Measurements from ENCODE around the gene IRF8.

Gene IRF8

DNA sequence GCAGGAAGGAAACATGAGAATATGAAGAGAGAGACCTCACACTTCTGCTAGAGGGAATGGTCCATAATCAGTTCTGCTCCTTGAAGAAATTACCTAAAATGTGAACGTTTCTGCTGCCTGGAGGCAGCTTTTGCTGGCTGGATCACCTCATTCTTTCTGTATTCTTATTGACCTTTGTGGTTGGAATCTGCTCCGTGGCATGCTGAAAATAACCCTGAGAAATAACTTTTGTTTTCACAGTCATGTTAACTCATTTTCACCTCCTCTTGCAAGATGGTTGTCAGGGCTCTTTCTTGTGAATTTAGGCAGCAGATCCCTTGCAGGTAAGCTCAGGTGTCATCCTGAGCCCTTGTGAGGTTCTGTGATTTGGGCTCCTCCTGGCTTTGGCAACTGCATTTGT lies 70.2 kb downstream of the IRF8 start:
- Histone ChIP-seq H3K9me3 (ENCODE audit: insufficient read depth, low read length, severe bottlenecking) (peaks cover 3% of the 10 kb centered on the region), H2AFZ (ENCODE audit: low read depth, low read length) (no peak overlapping the region), H3K4me3 (ENCODE audit: low read depth in 1 of 2, low read length in 2 of 2) (no peak overlapping the region), H3K27ac (ENCODE audit: low read length) (no peak overlapping the region), H4K20me1 (ENCODE audit: insufficient read depth, low read length) (no peaks in the 10 kb centered on the region; the same call in 1 of the 2 replicates), H3K9ac (ENCODE audit: low read depth, low read length) (no peak overlapping the region), H3K4me1 (ENCODE audit: insufficient read depth, low read length) (no peaks in the 10 kb centered on the region), H3K4me2 (ENCODE audit: insufficient read depth, low read length) (no peak overlapping the region), H3K36me3 (ENCODE audit: insufficient read depth, low read length) (no peaks in the 10 kb centered on the region), H3K27me3 (ENCODE audit: insufficient read depth, low read length, poor library complexity) (no peaks in the 10 kb centered on the region), H3K79me2 (ENCODE audit: insufficient read depth, low read length) (no peaks in the 10 kb centered on the region)
- TF ChIP-seq EZH2 (IDR thresholded peaks at IDR 0.05; ENCODE audit: borderline replicate concordance, low read depth, low read length, severe bottlenecking) = no peak
- TF ChIP-seq, protein P1, sequence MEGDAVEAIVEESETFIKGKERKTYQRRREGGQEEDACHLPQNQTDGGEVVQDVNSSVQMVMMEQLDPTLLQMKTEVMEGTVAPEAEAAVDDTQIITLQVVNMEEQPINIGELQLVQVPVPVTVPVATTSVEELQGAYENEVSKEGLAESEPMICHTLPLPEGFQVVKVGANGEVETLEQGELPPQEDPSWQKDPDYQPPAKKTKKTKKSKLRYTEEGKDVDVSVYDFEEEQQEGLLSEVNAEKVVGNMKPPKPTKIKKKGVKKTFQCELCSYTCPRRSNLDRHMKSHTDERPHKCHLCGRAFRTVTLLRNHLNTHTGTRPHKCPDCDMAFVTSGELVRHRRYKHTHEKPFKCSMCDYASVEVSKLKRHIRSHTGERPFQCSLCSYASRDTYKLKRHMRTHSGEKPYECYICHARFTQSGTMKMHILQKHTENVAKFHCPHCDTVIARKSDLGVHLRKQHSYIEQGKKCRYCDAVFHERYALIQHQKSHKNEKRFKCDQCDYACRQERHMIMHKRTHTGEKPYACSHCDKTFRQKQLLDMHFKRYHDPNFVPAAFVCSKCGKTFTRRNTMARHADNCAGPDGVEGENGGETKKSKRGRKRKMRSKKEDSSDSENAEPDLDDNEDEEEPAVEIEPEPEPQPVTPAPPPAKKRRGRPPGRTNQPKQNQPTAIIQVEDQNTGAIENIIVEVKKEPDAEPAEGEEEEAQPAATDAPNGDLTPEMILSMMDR (IDR thresholded peaks at IDR 0.05; ENCODE audit: borderline replicate concordance, extremely low read depth, low read length, poor library complexity, severe bottlenecking) = no peak
- DNase-seq = no peak
- no peak for ATAC-seq (ENCODE audit: insufficient read depth, low read depth)

DNA sequence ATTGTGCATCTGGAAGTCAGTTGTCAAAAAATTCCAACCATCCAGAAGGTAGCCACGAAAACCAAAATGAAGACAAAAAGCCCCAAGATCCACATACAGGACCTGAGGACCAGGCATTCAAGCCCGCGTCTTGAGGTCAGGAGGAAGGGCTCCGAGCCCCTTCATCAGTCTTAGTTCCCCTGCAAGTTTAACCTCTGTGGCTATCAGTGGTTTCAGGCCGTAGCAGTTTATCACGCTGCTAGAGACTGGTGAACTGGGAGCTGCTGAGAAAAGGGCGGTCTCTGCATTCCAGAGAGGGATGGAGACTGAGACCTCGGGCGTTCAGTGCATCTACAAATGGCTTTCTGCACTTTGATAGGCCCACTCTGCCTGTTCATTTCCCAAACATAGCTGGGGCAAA lies 70.6 kb downstream of the IRF8 start:
- TF ChIP-seq, protein P1 (IDR thresholded peaks at IDR 0.05; ENCODE audit: borderline replicate concordance, extremely low read depth, low read length, poor library complexity, severe bottlenecking) = no peak
- no peak for TF ChIP-seq EZH2 (IDR thresholded peaks at IDR 0.05; ENCODE audit: borderline replicate concordance, low read depth, low read length, severe bottlenecking)
- Histone ChIP-seq H3K9ac (ENCODE audit: low read depth, low read length) (no peak overlapping the region), H3K4me1 (ENCODE audit: insufficient read depth, low read length) (no peaks in the 10 kb centered on the region), H3K27me3 (ENCODE audit: insufficient read depth, low read length, poor library complexity) (no peaks in the 10 kb centered on the region), H3K79me2 (ENCODE audit: insufficient read depth, low read length) (no peaks in the 10 kb centered on the region), H3K27ac (ENCODE audit: low read length) (no peak overlapping the region), H3K36me3 (ENCODE audit: insufficient read depth, low read length) (no peaks in the 10 kb centered on the region), H2AFZ (ENCODE audit: low read depth, low read length) (no peak overlapping the region), H3K4me2 (ENCODE audit: insufficient read depth, low read length) (no peak overlapping the region), H3K4me3 (ENCODE audit: low read depth in 1 of 2, low read length in 2 of 2) (no peak overlapping the region), H3K9me3 (ENCODE audit: insufficient read depth, low read length, severe bottlenecking) (peaks cover 5% of the 10 kb centered on the region), H4K20me1 (ENCODE audit: insufficient read depth, low read length) (no peaks in the 10 kb centered on the region; the same call in 1 of the 2 replicates)
- no peak for ATAC-seq (ENCODE audit: insufficient read depth, low read depth)
- DNase-seq = no peak

GRCh38 chr16:85970016-85970733 lies 71.2 kb downstream of the IRF8 start:
- no peak for DNase-seq
- Histone ChIP-seq H3K9ac (ENCODE audit: low read depth, low read length) (no peak overlapping the region), H3K27me3 (ENCODE audit: insufficient read depth, low read length, poor library complexity) (no peaks in the 10 kb centered on the region), H4K20me1 (ENCODE audit: insufficient read depth, low read length) (no peaks in the 10 kb centered on the region; the same call in 1 of the 2 replicates), H3K4me3 (ENCODE audit: low read depth in 1 of 2, low read length in 2 of 2) (no peak overlapping the region), H3K9me3 (ENCODE audit: insufficient read depth, low read length, severe bottlenecking) (peaks cover 5% of the 10 kb centered on the region), H3K27ac (ENCODE audit: low read length) (no peak overlapping the region), H3K4me1 (ENCODE audit: insufficient read depth, low read length) (no peaks in the 10 kb centered on the region), H3K79me2 (ENCODE audit: insufficient read depth, low read length) (no peaks in the 10 kb centered on the region), H3K4me2 (ENCODE audit: insufficient read depth, low read length) (no peak overlapping the region), H2AFZ (ENCODE audit: low read depth, low read length) (no peak overlapping the region), H3K36me3 (ENCODE audit: insufficient read depth, low read length) (no peaks in the 10 kb centered on the region)
- TF ChIP-seq, protein P1 (IDR thresholded peaks at IDR 0.05; ENCODE audit: borderline replicate concordance, extremely low read depth, low read length, poor library complexity, severe bottlenecking) = no peak
- no peak for TF ChIP-seq EZH2 (IDR thresholded peaks at IDR 0.05; ENCODE audit: borderline replicate concordance, low read depth, low read length, severe bottlenecking)
- ATAC-seq (ENCODE audit: insufficient read depth, low read depth) = no peak
